ENCODE measurements around the gene ACVR1.
"Not testable (repeated sequence)": the region's sequence is repeated elsewhere in the genome, so short reads cannot be mapped to it uniquely, and the experiment has no call there.

The ACVR1 gene

GRCh38 chr2:157725846-157726245, 150.3 kb downstream of the ACVR1 start:
- DNase-seq (ENCODE audit: low spot score), result no peak
- no peak for TF ChIP-seq CTCF (IDR thresholded peaks at IDR 0.05; ENCODE audit: extremely low read depth, missing control alignments)

- no peak for DNase-seq (ENCODE audit: low spot score)
- TF ChIP-seq CTCF (IDR thresholded peaks at IDR 0.05; ENCODE audit: extremely low read depth, missing control alignments), result no peak
Measured at GRCh38 chr2:157722580-157723234, 153.4 kb downstream of the ACVR1 start.

- no peak for DNase-seq (ENCODE audit: low spot score)
- no peak for TF ChIP-seq CTCF (IDR thresholded peaks at IDR 0.05; ENCODE audit: extremely low read depth, missing control alignments)
Measured at GRCh38 chr2:157720504-157720903, 155.6 kb downstream of the ACVR1 start.

GRCh38 chr2:157704653-157705052, 171.5 kb downstream of the ACVR1 start:
- DNase-seq (ENCODE audit: low spot score), result not testable (repeated sequence)

- DNase-seq (ENCODE audit: low spot score), result not testable (repeated sequence)
Measured at GRCh38 chr2:157704148-157704547, 172.0 kb downstream of the ACVR1 start.

GRCh38 chr2:157699806-157700205, 176.3 kb downstream of the ACVR1 start:
- no peak for TF ChIP-seq CTCF (IDR thresholded peaks at IDR 0.05; ENCODE audit: extremely low read depth, missing control alignments)
- no peak for DNase-seq (ENCODE audit: low spot score)

- TF ChIP-seq CTCF (IDR thresholded peaks at IDR 0.05; ENCODE audit: extremely low read depth, missing control alignments), result no peak
- DNase-seq (ENCODE audit: low spot score), result no peak
Measured at GRCh38 chr2:157699009-157699408, 177.1 kb downstream of the ACVR1 start.

GRCh38 chr2:157698430-157698829, 177.7 kb downstream of the ACVR1 start:
- DNase-seq (ENCODE audit: low spot score), result no peak
- no peak for TF ChIP-seq CTCF (IDR thresholded peaks at IDR 0.05; ENCODE audit: extremely low read depth, missing control alignments)
